ENCODE results near the gene MCM3. TPM values are rescaled to one million over a fixed set of nuclear protein-coding genes. Genes with fewer than 3 reads are reported as not detected.

MCM3 gene
- total RNA-seq, 2 donors from 2014 or later = 27.2 to 28.4 TPM

GRCh38 chr6:52305411-52305810, 20.9 kb upstream of the MCM3 start:
- peak in 1 of 2 donors; percentile 18 for ATAC-seq

GRCh38 chr6:52304983-52305390, 20.4 kb upstream of the MCM3 start:
- no peak for DNase-seq
- ATAC-seq = peak; percentile 72 to 80
- intact Hi-C loops (cut with DNase I) = loop anchor here in 1 of 2 donors (5.0 kb wide), 1 partner anchor 57 kb away; the partner anchor contains the start of gene PAQR8

More at GRCh38 chr6:52305411-52305810, 20.9 kb upstream of the MCM3 start:
- DNase-seq = no peak
- intact Hi-C loops (cut with DNase I) = no loop called here

DNA sequence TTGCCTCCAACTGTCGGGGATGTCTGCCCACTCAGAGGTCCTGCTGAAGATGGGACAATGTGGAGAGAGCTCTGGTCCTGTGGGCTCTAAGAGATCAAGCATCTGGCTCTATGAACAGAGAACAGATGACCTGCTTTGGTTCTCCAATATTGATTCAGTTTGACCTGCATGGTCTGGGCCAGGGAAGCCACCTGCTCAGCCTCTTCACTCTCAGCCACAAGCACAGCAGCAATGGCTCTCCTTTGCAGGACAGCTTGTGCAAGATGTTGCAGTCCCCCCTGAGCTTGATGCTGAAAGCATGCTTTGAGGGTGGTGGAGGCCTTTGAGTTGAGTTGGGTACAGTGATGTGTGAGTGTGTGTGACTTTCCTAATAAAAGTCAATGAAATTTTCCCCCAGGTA, 18.6 kb upstream of the MCM3 start:
- no peak for DNase-seq
- intact Hi-C loops (cut with DNase I) = loop anchor here in 1 of 2 donors (5.0 kb wide), 1 partner anchor 59 kb away; the partner anchor contains the start of gene PAQR8
- ATAC-seq = no peak

DNA sequence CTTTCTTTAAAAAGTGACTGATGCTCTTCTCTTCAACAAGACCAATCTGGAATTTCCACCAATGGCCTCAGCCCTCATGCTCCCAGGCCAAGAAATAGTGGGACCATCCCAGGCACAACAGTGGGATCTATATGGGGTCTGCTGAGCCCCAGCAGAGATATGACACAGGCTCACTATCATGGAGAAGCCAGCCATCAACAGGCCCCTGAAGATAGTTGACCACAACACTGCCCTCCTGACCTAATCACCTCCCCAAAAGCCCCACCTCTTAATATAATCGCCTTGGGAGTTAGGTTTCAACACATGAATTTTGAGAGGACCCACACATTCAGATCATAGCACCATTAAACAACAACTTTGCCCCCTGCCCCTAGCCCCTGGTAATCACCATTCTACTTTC, 16.8 kb upstream of the MCM3 start:
- intact Hi-C loops (cut with DNase I) = loop anchor here in 1 of 2 donors (5.0 kb wide), 1 partner anchor 61 kb away; the partner anchor contains the start of gene PAQR8
- ATAC-seq (no peak), DNase-seq (no peak)

GRCh38 chr6:52300489-52300931, 16.0 kb upstream of the MCM3 start:
- no peak for DNase-seq
- intact Hi-C loops (cut with DNase I) = loop anchor here in 1 of 2 donors (5.0 kb wide), 1 partner anchor 62 kb away; the partner anchor contains the start of gene PAQR8
- ATAC-seq = no peak

- DNase-seq (no peak), ATAC-seq (no peak)
- intact Hi-C loops (cut with DNase I) = loop anchor here in 1 of 2 donors (5.0 kb wide), 1 partner anchor 63 kb away; the partner anchor contains the start of gene PAQR8
Measured at GRCh38 chr6:52299653-52300052, 15.1 kb upstream of the MCM3 start.

DNA sequence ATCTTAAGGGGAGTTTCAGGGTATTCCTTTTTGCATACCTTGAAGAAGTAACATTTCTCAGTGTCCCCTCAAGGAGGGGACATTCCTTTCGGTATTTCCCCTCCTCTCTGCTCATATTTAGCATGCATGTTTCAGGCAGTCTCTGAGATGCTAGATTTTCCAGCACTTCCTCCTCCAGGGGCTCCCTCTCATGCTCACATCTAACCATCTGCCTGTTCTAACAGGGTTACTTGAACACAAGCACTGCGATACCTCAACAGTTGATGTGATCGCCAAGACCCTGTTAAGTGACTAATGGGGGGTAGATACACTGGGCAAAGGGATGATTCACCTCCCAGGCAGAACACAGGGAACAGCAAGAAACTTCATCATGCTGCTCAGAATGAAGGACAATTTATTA, 12.9 kb upstream of the MCM3 start:
- DNase-seq (no peak), ATAC-seq (no peak)
- intact Hi-C loops (cut with DNase I) = no loop called here

DNA sequence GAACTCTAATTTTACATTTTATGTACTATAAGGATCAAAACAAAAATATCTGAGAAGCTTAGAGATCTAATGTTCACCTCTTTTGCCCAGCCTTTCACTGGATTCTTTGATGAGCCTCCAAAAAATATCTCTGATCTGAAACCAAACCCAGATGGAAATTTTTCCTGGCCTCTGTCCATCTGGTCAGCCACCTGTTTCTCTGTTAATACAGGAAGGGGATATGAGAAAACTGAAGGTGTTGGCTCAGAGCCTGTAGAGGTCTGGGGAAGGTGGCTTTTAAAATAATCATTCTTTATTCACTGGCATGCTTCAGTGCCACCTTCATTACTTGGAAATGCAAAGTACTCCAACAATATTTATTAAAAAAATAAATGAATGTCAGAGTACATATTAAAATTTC, 8.5 kb upstream of the MCM3 start:
- intact Hi-C loops (cut with DNase I) = loop anchor here in 1 of 2 donors (5.0 kb wide), 1 partner anchor 369 kb away; no protein-coding TSS in a partner anchor
- ATAC-seq (no peak), DNase-seq (no peak)

DNA sequence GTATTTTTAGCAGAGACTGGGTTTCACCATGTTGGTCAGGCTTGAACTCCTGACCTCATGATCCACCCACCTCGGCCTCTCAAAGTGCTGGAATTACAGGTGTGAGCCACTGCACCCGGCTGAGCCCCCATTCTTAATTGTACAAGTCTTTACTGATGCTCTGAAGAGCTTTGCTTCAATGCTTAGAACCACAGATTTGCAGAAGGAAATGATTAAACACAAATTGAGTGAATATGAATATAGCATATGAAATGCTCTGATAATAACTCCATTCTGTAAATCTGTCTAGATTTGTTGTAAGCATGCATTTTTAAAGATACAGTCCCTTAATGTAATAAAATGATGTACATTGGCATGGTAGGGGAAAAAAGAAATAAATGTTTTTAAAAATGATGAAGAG, 4.3 kb upstream of the MCM3 start:
- ATAC-seq = no peak
- intact Hi-C loops (cut with DNase I) = loop anchor here in 1 of 2 donors (5.0 to 10.0 kb wide), 2 partner anchors 113 to 376 kb away; no protein-coding TSS in a partner anchor
- DNase-seq = no peak

- ATAC-seq = no peak
- DNase-seq = no peak
- intact Hi-C loops (cut with DNase I) = loop anchor here in 1 of 2 donors (5.0 to 10.0 kb wide), 2 partner anchors 114 to 377 kb away; no protein-coding TSS in a partner anchor
Measured at GRCh38 chr6:52288216-52288615, 3.7 kb upstream of the MCM3 start.

DNA sequence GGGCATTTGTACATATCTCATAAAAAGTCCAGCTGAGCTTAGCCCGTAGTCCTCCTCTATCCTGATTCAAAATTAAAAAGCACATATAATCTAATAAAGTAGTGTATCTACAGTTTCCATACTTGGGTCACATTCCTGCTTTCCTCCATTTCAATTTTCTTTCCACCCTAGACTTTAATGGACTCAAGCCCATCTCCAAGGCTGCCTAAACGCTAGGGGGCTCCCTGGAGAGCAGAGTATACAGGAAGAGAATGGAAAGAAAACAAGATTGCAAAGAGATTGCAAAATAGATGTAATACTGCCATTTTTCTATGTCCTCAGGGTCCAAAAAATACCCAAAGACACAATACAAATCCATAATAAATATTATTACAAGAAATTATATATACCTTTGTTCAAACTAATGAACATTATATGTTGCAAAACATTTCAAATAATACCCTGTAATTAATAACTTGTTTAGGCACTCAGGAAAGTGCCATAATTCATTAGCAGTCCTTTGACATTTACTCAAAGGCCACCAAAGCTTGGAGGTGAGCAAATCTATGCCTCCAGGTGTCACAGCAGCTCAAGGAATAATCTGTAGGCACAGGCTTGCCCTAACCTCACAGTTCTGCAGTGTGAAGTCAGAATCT, 2.4 kb upstream of the MCM3 start:
- no peak for ATAC-seq
- intact Hi-C loops (cut with DNase I) = loop anchor here (2.0 to 10.0 kb wide), 3 partner anchors 114 to 378 kb away; no protein-coding TSS in a partner anchor
- DNase-seq = peak; percentile 79

DNA sequence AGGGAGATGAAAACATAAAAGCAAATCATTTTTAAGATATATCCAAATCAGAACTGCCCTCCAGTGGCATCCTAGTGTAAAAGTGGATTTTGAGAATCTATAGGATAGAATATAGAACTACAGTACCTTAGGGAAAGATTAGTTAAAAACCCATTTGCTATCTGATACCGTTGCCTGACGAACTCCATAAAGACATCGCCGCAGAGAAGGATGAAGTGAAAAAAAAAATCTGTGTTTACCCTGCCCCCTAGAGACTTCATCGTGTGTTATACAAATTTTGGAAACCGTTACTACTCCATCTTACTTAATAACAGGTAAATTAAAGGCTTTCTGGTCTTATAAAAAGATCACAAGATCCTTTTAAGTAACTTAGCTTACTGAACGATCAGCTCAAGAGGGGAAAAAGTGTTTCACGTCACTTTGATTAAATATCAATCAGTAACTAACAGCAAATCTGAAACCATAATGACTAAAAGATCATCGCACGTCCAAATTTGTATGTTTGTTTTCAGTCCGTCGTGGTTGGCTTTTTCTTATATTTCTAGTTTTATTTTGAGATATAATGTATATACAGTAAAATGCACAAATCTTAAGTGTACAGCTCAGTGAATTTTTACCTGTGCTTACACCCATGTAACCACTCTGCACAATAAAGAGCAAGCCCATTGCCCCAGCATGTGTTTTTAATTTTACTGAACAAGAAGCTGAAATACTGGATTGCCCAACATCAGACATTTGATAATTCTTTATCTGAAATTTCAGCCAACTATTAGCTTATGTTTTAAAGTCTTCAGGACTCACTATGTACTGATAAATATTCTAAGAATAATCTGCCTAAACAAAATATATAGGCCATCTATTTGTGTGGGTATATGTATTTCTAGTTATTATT, 881 bp upstream of the MCM3 start:
- ATAC-seq (no peak), DNase-seq (no peak)
- intact Hi-C loops (cut with DNase I) = loop anchor here (2.0 to 10.0 kb wide), 3 partner anchors 115 to 379 kb away; no protein-coding TSS in a partner anchor

- intact Hi-C loops (cut with DNase I) = loop anchor here in 1 of 2 donors (10.0 kb wide), 1 partner anchor 381 kb away; no protein-coding TSS in a partner anchor
- peak in 1 of 2 donors; percentile 3 for ATAC-seq
- DNase-seq = peak; percentile 41
Measured at GRCh38 chr6:52284131-52284459, 447 bp downstream of the MCM3 start.

DNA sequence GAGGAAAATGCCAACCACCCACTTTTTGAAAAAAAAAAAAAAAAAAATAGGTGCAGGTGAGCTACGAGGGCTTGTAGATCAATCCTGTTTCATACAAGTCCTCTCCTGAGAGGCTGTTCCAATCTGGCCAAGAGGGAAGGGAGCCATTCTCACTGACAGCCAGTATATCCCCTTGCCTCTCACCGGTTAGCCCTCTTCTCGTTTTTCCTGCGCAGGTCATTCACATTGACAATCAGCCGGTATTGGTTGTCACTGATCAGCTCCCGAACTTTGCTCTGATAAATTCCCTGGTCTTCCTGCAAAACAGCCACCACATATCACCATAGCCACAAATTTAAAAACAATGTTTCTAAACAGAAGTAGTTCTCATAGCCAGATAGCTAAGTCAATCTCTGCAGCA, 1.4 kb downstream of the MCM3 start:
- ATAC-seq = no peak
- DNase-seq = no peak
- intact Hi-C loops (cut with DNase I) = loop anchor here in 1 of 2 donors (10.0 kb wide), 1 partner anchor 382 kb away; no protein-coding TSS in a partner anchor

DNA sequence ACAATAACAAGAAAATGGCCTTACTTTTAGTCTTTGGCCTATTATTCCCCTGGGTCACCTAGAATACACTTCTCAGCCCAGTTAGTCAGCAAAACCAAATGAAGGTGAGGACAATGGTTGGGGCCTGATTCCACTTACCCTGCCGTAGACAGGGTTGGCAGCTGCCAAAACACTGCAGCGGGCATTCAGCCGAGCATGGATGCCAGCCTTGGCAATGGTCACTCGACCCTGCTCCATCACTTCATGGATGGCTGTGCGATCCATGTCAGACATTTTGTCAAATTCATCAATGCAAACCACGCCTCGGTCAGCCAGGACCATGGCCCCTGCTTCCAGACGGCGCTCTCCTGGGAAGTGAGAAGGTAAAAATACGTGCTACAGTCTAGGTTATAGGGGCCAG, 8.4 kb downstream of the MCM3 start:
- ATAC-seq (no peak), DNase-seq (no peak)
- intact Hi-C loops (cut with DNase I) = no loop called here

DNA sequence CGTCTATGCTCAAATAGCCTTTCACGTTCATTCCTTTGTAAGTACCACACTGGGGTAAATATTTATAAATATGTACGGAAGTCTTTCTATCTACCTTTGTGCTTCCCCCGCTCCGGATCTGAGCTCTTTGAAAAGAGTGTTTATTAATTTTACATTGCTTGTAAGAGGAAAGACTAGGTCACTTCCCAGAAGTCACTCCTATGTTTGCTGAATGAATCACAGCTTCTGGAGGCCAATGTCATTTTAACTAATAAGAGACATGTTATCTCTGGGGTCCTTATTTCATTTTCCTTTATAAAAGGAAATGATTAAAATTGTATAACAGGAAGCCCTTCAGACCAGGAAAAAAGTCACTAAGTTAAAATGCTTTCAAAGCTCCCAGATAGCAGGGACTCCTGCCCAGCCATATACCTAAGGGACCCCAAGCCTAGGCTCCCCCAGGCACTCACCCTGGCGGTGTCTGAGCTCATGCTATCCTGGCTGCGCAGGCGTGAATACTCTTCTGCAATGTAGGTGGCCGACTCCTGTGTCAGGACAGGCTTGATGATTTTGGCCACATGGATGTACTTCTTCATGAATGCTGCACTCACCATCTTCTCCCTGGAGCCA, 12.6 kb downstream of the MCM3 start:
- ATAC-seq (no peak), DNase-seq (no peak)
- intact Hi-C loops (cut with DNase I) = no loop called here

DNA sequence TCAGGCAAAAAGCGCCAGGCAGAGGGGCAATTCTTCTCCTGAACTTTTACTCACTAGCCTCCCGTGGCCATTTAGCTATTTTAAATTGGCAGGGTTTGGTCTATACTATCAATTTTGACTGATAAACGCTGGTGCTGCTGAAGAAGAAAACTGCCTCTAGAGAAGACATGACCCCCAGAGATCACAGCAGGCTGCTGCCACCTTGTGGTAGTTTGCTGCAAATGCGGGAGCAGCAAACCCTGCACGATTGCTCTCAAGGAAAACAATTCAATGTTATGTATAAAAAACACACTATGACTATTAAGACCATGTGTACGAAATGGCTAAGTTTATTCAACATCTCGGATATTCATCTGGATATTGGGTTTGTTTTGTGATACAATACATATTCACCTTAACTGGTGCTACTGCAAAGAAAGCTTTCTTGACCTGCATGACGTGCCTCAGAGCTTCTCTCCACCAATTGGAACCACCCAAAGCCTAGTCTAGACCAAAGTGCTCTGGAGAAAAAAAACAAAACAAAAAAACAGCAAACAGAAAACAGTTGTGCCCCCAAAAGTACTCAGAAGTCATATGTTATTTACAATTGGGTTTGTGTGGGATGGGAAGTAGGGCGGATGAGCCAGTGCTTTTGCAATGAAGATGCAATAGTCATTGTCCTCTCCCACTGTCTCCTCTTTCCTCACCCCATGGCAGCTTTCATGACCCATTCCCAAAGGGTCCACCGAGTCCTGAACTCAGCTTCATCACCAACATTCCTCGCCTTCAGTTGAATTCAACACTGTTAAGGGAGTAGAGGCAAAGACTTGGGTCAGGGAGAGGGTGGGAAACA, 20.6 kb downstream of the MCM3 start:
- ATAC-seq (peak; percentile 61 to 77), DNase-seq (peak; percentile 46)
- intact Hi-C loops (cut with DNase I) = no loop called here

DNA sequence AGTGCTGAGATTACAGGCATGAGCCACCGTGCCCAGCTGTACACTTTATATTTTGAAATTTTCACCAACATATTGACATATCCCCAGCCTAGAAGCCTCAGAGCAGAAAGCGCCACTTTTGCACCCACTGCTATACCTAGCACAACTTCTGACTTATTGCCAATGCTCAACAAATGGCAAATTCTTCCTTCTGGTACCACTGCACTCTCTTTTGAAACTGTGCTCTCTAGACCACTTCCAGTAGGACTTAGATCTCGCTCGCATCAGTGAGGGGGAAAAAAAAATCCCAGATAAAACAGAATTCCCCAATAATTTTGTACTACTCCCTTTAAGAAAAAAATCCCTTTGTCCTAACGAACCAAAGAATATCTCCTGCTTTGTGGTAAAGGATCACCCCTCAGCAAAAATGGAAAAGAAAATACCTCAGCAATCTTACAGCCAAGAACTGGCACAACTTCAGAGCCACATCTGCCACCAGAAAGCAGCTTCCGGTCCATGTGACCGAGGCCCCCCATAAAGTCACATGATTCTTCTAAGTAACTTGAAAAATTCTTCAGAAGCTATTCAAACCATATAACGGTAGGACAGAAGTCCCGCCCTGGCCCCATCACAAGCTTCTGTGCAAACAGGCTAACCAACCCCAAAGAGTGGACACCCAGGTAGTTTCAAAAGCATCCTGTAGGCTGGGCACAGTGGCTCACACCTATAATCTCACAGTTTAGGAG, 21.8 kb downstream of the MCM3 start:
- intact Hi-C loops (cut with DNase I) = no loop called here
- no peak for ATAC-seq
- no peak for DNase-seq

Data from left cardiac atrium (tissue), 4 donors.